ENCODE data around the gene SYCP3. TPM values are rescaled to one million over a fixed set of nuclear protein-coding genes. Genes with fewer than 3 reads are reported as not detected.

The SYCP3 gene
- total RNA-seq, 1 donor from 2014 or later = 0.07 TPM

GRCh38 chr12:101697197-101697929 is 41.9 kb downstream of the SYCP3 start, which contains the start of gene CHPT1:
Gene CHPT1, plus strand, starts transcription at chr12:101697640. Its CDS starts 222 bp downstream, at chr12:101697862.
- H3K27ac Mint-ChIP-seq = peak within 1 kb of the TSS; percentile 91
- TF ChIP-seq CTCF (conservative IDR thresholded peaks at IDR 0.05) = no peak

DNA sequence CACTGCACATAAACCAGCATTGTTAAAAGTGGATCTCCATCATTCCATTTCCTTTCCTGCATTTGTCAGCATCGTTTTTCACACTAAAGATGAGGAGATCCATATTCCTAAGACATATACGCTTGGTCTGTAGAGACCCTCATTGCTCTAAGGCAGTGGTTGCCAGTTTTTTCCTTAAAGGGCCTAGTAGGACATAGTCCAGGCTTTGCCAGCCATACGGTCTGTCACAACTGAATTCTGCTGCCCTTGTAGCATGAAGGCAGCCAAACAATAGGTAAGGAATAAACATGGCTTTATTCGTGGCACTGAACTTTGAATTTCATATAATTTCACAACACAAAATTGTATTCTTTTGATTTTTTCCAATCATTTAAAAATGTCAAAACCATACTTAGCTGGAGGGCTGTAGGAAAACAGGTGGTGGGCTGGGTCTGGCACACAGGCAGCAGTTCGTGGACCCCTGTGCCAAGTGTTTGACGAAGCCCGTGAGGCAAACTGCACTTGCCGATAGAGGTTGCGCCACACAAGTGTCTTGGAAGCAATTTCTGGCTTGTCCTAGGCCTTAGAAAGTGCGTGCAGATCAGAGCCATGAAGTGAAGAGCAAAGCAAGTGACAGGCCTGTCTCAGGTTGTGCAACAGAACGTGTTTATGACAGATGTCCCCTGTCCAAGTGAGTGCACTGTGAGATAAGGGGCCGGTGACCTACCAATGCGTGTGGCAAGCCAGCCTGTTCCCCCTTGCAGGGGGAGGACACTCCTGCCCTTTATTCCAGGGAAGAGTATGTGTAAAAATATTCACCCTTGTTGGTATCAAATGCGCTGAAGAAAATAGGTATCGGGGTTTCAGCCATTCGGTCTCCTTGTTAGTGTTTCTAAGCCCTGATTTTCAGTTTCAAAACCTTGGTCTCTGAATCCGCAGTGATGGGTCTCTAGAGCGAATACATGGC is 42.7 kb downstream of the SYCP3 start:
- H3K9me3 Mint-ChIP-seq = no peaks in the 10 kb centered on the region
- no peak for DNase-seq (ENCODE audit: extremely low spot score, unreplicated experiment)
- peaks cover 3% of the 10 kb centered on the region for H3K27me3 Mint-ChIP-seq
- H3K4me1 Mint-ChIP-seq (ENCODE audit: unreplicated experiment) = peaks cover 41% of the 10 kb centered on the region
- no peaks in the 10 kb centered on the region for H3K36me3 Mint-ChIP-seq
- peak overlapping the region; percentile 91 for H3K27ac Mint-ChIP-seq
- H3K4me3 Mint-ChIP-seq = peak overlapping the region; percentile 93
- no peak for TF ChIP-seq CTCF (conservative IDR thresholded peaks at IDR 0.05)

More at GRCh38 chr12:101697197-101697929, 41.9 kb downstream of the SYCP3 start, which contains the start of gene CHPT1:
- Mint-ChIP-seq H3K36me3 (no peaks in the 10 kb centered on the region), H3K4me3 (peak within 1 kb of the TSS; percentile 93), H3K27me3 (no peaks in the 10 kb centered on the region), H3K9me3 (no peaks in the 10 kb centered on the region), H3K4me1 (ENCODE audit: unreplicated experiment) (peaks cover 45% of the 10 kb centered on the region)
- DNase-seq (ENCODE audit: extremely low spot score, unreplicated experiment) = peak; percentile 80

- H3K27ac Mint-ChIP-seq = no peak overlapping the region
- peak overlapping the region; percentile 46 for H3K4me3 Mint-ChIP-seq
- no peaks in the 10 kb centered on the region for H3K9me3 Mint-ChIP-seq
- no peaks in the 10 kb centered on the region for H3K36me3 Mint-ChIP-seq
- H3K4me1 Mint-ChIP-seq (ENCODE audit: unreplicated experiment) = peaks cover 39% of the 10 kb centered on the region
- no peak for DNase-seq (ENCODE audit: extremely low spot score, unreplicated experiment)
- TF ChIP-seq CTCF (conservative IDR thresholded peaks at IDR 0.05) = no peak
- peaks cover 3% of the 10 kb centered on the region for H3K27me3 Mint-ChIP-seq
These were observed 43.6 kb downstream of the SYCP3 start for GRCh38 chr12:101695706-101696105.

DNA sequence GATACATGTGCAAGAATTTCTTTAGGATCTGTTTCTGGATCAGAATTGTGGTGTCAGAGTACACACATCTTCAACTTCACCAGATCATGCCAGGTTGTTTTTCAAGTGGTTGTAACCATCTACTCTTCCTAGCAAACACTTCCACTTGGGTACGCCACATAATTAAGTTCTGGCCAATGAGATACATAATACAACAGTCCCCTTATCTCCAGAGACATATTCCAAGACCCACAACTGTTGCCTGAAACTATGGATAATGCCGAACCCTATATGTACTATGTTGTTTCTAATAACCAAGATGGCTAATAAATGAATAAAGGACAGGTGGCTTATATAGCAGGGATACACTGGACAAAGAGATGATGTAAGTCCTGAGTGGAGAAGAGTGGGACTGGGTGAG is 44.3 kb downstream of the SYCP3 start:
- Mint-ChIP-seq H3K27ac (no peak overlapping the region), H3K9me3 (no peaks in the 10 kb centered on the region), H3K36me3 (no peaks in the 10 kb centered on the region), H3K27me3 (peaks cover 3% of the 10 kb centered on the region), H3K4me1 (ENCODE audit: unreplicated experiment) (peaks cover 32% of the 10 kb centered on the region), H3K4me3 (no peak overlapping the region)
- DNase-seq (ENCODE audit: extremely low spot score, unreplicated experiment) = no peak
- TF ChIP-seq CTCF (conservative IDR thresholded peaks at IDR 0.05) = no peak

DNA sequence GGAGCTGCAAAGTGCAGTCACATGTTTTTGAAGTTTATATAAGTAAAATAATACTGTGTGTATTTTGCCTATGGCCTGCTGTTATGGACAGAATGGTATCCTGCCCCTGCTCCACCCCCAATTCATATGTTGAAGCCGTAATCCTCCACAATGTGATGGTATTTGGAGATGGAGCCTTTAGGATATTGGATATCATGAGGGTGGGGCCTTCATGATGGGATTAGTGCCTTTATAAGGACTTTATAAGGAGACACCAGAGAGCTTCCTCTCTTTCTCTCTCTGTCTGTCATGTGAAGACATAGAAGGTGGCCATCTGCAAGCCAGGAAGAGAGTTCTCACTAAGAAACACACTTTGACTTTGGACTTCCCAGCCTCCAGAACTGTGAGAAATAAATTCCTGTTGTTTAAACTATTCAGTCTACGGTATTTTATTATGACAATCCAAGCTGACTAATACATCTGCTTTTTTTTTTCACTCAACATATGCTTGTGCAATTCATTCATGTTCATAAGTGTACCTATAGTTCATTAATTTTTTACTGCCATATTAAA is 44.9 kb downstream of the SYCP3 start:
- Mint-ChIP-seq H3K4me3 (no peak overlapping the region), H3K27ac (no peak overlapping the region), H3K4me1 (ENCODE audit: unreplicated experiment) (peaks cover 29% of the 10 kb centered on the region)

More for the DNA sequence above, 44.9 kb downstream of the SYCP3 start:
- no peak for DNase-seq (ENCODE audit: extremely low spot score, unreplicated experiment)
- TF ChIP-seq CTCF (conservative IDR thresholded peaks at IDR 0.05) = no peak
- peaks cover 4% of the 10 kb centered on the region for H3K27me3 Mint-ChIP-seq
- H3K9me3 Mint-ChIP-seq = no peaks in the 10 kb centered on the region
- H3K36me3 Mint-ChIP-seq = no peaks in the 10 kb centered on the region
